LHCN-M2 (cell line): ENCODE data around the gene NT5DC2. TPM values are rescaled to one million over a fixed set of nuclear protein-coding genes. Genes with fewer than 3 reads are reported as not detected.

Experiments
- DNase-seq: peaks from one replicate; pipeline ENCODE4 v3.0.0-alpha.2; 2012; ENCODE audit warnings: low read depth
- polyA plus RNA-seq: library from polyadenylated mRNA; unstranded; fragments of >200 nt; gene quantifications from one replicate; pipeline ENCODE4 v1.2.1, GENCODE V29; 2012; ENCODE audit warnings: missing spikeins
- total RNA-seq: library from RNA; depleted of rRNA; stranded (reverse); fragments of >200 nt; gene quantifications from 2 replicates; pipeline ENCODE4 v1.2.3, GENCODE V29; 2014; rRNA removed

NT5DC2 gene
- 118 and 133 TPM in 2 replicates for total RNA-seq
- 121 TPM for polyA plus RNA-seq

- DNase-seq: peak; percentile 63
Measured at GRCh38 chr3:52533623-52534280, at the start of gene NT5DC2. TSS of gene NT5DC2 (minus strand) at chr3:52533857. CDS start at chr3:52533737, 120 bp downstream.

GRCh38 chr3:52574056-52574965 is 40.7 kb upstream of the NT5DC2 start:
- DNase-seq: no peak

GRCh38 chr3:52572221-52572620 is 38.6 kb upstream of the NT5DC2 start:
- DNase-seq: no peak

- peak; percentile 35 for DNase-seq
Measured at GRCh38 chr3:52570076-52570475, 36.4 kb upstream of the NT5DC2 start.

GRCh38 chr3:52568069-52568468 is 34.4 kb upstream of the NT5DC2 start:
- no peak for DNase-seq

- DNase-seq: no peak
Measured at GRCh38 chr3:52563984-52564383, 30.3 kb upstream of the NT5DC2 start.

GRCh38 chr3:52561028-52561747 is 27.5 kb upstream of the NT5DC2 start:
- peak; percentile 9 for DNase-seq

- DNase-seq: no peak
Measured at GRCh38 chr3:52558436-52558835, 24.8 kb upstream of the NT5DC2 start.

- no peak for DNase-seq
Measured at GRCh38 chr3:52557011-52557960, 23.6 kb upstream of the NT5DC2 start.

- no peak for DNase-seq
Measured at GRCh38 chr3:52555056-52555455, 21.4 kb upstream of the NT5DC2 start.

- no peak for DNase-seq
Measured at GRCh38 chr3:52554026-52554755, 20.5 kb upstream of the NT5DC2 start.

GRCh38 chr3:52552089-52552488 is 18.4 kb upstream of the NT5DC2 start:
- no peak for DNase-seq

- DNase-seq: no peak
Measured at GRCh38 chr3:52551118-52551517, 17.5 kb upstream of the NT5DC2 start.

GRCh38 chr3:52547143-52547542 is 13.5 kb upstream of the NT5DC2 start:
- no peak for DNase-seq

GRCh38 chr3:52546111-52546901 is 12.6 kb upstream of the NT5DC2 start:
- no peak for DNase-seq

- no peak for DNase-seq
Measured at GRCh38 chr3:52544937-52545336, 11.3 kb upstream of the NT5DC2 start.

GRCh38 chr3:52541050-52541449 is 7.4 kb upstream of the NT5DC2 start:
- DNase-seq: no peak

GRCh38 chr3:52539010-52539653 is 5.5 kb upstream of the NT5DC2 start:
- DNase-seq: no peak
